ENCODE data around the gene PRC1.

PRC1 gene

DNA sequence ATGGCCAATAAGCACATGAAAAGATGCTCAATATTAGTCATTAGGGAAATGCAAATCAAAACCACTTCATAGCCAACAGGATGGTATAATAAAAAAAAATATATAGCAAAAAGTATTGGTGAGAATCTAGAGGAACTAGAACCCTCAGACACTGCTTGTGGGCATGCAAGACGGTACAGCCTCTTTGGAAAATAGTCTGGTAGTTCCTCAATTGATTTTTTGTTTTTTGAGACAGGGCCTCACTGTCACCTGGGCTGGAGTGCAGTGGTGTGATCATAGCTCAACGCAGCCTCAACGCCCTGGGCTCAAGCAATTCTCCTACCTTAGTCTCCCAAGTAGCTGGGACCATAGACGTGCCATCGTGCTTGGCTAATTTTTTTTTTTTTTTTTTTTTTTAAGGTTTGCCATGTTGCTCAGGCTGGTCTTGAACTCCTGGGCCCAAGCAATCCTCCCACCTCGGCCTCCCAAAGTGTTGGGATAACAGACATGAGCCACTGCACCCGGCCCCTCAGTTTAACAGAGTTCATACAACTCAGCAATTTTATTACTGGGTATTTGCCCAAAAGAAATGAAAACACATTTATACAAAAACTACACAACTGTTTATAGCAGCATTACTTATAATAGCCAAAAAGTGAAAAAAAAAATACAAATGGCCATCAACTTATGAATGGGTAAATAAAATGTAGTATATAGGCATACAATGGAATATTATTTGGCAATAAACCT is 5.1 kb downstream of the PRC1 start:
- DNase-seq = no peak

GRCh38 chr15:90988296-90988695 is 6.0 kb downstream of the PRC1 start:
- DNase-seq = no peak

DNA sequence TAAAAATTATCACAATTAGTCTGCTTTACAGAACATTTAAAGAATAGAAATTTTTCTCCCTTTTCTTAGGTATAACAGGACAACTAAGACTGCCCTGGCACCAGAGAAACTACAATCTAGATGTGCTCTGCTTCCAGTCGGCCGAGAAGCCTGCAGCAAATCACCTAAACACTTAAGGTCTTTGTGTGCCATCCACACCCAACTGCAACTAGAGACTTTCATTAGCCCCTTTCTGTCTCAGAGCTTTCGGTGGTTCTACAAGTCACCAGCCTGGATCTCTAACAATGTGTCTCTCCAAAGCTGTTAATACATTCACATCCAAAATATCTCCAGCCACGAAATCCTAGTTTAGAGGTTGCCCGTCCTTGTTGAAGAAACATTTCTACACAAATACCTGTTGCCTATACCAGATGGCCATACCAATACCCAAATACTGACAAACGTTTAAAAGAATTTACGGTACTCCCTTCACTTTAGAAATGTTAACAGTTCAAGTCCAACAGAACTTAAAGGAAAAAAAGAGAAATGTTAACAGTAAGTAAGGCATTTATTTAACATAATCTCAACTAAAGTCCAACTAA is 6.7 kb downstream of the PRC1 start:
- DNase-seq = no peak

GRCh38 chr15:90986790-90987507 is 7.4 kb downstream of the PRC1 start:
- no peak for DNase-seq

- DNase-seq = no peak
Observed at GRCh38 chr15:90982135-90982534, 12.2 kb downstream of the PRC1 start.

DNA sequence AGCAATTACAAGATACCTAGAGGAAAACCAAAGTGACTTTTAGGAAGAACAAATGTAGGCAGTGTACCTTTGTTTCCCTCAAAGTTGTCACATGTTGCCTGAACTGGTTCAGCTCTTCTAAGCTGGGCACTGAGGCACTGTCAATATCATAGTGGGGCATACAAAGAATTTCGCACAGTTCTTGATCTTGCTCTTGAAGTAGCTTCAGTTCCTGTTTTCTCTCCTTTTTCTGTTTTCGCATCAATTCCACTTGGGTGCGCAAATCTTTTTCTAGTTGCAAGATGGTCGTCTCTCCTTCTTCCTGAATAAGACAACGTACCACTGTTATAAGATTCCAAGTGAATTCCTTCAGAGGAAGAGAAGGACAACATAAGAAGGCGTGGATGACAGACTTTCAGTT is 12.7 kb downstream of the PRC1 start:
- no peak for DNase-seq

- no peak for DNase-seq
Observed at GRCh38 chr15:90979582-90979981, 14.8 kb downstream of the PRC1 start.

DNA sequence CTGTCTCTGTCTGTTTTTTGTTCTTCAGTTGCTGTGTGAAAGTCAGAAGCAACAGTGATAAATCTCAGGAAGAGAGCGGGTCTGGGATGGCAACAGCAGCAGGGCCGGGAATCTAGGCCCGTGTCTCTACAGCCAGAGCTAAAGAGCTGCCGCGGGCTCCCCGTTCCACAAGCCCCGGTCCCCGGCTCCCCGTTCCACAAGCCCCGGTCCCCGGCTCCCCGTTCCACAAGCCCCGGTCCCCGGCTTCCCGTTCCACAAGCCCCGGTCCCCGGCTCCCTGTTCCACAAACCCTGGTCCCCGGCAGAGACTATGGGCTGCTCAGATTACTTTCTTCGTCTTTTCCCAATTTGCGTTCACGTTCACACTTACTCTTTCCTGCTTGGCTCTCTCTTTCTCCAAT is 20.1 kb downstream of the PRC1 start:
- DNase-seq = no peak

- no peak for DNase-seq
Observed at GRCh38 chr15:90972133-90972532, 22.2 kb downstream of the PRC1 start.

- DNase-seq = no peak
Observed at GRCh38 chr15:90970274-90970673, 24.1 kb downstream of the PRC1 start.

GRCh38 chr15:90968434-90968833 is 25.9 kb downstream of the PRC1 start:
- DNase-seq = no peak

GRCh38 chr15:90967206-90967605 is 27.1 kb downstream of the PRC1 start:
- DNase-seq = no peak

DNA sequence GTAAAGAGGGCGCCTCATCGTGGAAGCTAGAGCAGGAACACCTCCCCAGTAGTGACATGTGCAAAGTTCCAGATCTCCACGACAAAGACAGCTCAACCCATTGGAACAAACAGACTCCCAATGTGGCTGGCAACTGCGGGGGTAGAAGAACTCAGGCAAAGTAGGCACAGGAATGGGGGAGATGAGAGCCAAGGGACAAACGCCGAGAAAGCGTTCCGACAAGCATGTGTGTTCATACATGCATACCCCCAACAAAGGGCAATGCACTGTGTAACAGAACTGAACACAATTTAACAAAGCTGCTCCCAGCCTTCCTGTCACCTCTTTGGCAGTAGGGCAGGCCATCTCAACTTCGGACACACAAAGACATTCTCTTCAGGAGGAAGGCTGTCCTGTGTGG is 28.1 kb downstream of the PRC1 start:
- DNase-seq = no peak

DNA sequence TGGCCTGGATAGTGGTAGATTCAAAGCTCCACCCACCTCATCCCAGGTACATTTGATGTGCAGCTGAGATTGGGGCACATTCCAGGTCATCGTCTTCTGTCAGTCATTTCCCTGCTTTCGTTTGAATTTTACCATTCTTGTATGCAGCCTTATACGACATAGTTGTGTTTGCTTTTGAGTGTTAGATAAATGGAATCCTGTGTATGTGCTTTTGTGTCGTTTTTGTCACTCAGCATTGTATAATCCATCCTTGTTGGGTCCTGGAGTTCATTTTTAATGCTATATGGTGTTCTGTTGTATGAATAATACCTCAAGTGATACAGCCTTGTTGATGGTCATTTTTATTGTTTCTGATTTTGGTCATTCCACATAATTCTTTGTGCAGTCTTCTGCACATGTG is 32.3 kb downstream of the PRC1 start:
- DNase-seq = no peak

DNA sequence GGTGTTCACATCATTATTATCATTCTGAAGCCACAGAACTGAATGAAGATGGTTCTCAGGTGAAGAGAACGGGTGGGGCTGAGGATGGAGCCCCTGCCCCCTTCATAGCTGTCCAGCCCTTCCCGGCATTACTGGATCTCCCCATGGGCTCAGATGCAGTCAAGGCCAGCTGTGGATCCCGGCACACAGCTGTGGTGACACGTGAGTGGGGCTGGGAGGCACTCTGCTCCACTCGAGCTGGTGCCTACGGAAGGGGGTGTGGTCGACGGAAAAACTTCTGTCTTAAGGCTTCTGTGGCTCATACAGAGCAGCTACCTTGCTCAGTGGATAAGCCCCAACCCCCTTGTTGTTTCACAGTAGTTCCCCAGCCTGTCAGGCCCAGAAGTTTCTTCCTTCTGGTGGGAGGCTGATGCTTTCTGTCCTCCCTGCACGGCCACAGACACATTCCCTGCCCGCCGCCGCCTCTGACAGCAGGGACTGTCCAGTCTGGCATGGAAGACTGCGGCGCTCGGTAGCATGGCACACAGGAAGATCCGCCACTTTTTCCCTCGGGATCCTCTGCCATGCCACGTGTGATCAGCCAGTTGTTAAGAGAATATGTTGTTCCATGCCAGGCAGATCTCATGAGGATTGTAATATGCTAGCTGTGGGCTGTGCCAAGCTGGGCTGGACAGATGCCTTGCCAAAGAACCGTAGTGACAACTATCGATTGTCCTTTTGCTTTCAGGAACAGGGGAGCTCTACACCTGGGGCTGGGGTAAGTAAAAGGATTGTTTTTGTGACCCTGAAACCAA is 33.8 kb downstream of the PRC1 start:
- DNase-seq = no peak

- DNase-seq = no peak
Observed at GRCh38 chr15:90959894-90960293, 34.4 kb downstream of the PRC1 start.

DNA sequence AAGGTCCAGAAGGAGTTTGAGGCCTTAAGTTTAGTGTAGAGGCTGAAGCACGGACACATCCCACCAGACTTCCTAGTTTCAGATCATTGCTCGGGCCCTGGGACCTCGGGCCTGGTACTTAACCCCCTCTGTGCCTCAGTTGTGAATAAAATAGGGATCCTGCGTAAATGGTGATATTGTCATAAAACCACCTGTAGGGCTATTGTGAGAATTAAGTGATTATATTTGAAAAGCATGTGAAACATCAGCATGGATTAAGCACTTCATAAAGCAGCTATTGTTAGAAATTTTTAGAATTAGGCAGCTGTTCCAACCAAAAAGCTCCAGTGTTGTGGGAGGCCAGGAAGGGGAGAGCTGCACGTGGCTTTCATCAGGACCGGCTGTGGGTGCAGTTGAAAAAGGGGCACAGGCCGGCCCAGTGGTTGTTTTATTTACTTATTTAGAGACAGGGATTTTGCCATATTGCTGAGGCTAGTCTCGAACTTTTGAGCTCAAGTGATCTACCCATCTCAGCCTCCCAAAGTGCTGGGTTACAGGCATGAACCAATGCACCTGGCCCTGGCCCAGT is 35.2 kb downstream of the PRC1 start:
- no peak for DNase-seq

DNA sequence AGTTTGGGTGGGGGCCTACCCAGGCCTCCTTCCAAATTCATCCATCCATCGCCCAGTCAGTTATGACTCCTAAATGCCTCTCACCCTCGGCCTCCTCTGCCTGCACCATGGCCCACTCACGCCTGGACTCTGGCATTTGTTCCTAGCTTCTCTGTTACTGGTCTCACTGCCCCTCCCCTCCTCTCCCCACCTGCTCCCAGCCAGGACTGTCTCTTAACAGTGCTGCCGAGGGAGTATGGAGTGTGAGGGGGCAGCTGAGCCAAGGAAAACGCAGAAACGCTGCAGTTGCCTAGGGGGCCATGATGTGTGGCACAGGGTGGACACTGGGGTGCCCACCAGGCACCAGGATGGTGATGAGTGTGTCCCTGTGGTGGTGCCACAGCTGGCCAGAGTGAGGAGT is 36.5 kb downstream of the PRC1 start:
- DNase-seq = no peak

- DNase-seq = no peak
Observed at GRCh38 chr15:90957031-90957790, 37.1 kb downstream of the PRC1 start.

DNA sequence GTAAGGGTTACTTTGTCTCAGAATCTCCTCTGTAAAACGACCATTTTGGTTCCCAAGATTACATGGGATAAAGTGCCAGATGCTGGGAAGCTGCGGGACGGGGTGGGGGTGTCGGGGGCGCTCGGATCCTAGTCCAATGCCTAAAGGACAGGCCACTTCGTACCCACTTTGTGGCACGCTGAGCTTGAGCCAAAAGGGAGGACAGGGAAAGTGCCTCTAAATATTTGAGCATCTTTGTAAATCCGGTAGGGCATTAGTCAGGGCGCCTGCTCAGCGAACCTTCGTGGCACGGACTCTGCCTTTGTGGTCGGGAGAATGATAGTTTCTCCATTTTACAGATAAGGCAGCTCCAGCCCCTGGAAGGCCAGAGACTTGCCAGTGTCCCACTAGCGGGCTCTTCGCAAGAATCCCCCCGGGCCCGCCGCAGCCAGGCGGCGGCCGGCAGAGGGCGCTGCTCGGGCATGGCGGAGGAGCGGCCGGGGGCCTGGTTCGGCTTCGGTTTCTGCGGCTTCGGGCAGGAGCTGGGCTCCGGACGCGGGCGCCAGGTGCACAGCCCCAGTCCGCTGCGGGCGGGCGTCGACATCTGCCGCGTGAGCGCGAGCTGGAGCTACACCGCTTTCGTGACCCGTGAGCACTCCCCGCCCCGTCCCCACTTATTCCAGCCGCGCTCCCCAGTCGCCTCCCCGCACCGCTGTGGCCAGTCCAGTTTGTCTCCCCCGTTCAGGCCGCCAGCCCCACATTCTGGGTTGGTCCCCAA is 37.9 kb downstream of the PRC1 start:
- peak; percentile 66 for DNase-seq

- no peak for DNase-seq
Observed at GRCh38 chr15:90955624-90956273, 38.6 kb downstream of the PRC1 start.
